Brain microvascular endothelial cell (primary cell): ENCODE measurements around the gene SLC16A11.

Experiments
- DNase-seq: peaks from one replicate; pipeline ENCODE4 v3.0.0-alpha.2; 2020
- H3K27ac ChIP-seq: fragments of 250-450 bp; sonication (Bioruptor Pico); 2 replicates; pipeline ENCODE4 v1.5.1; 2020; ENCODE audit warnings: mild to moderate bottlenecking, moderate library complexity
- H3K27me3 ChIP-seq: fragments of 250-450 bp; sonication (Bioruptor Pico); replicated peaks from 2 replicates; pipeline ENCODE4 v1.5.1; 2020; ENCODE audit warnings: mild to moderate bottlenecking
- H3K36me3 ChIP-seq: fragments of 250-450 bp; sonication (Bioruptor Pico); replicated peaks from 2 replicates; pipeline ENCODE4 v1.5.1; 2020; ENCODE audit warnings: mild to moderate bottlenecking
- H3K4me3 ChIP-seq: 2 replicates; pipeline ENCODE4 v1.5.1; 2011; ENCODE audit warnings: low read depth, mild to moderate bottlenecking, control low read depth, low read length, moderate library complexity
- CTCF ChIP-seq: IDR thresholded peaks from 2 replicates; pipeline ENCODE4 v1.5.1; 2011; ENCODE audit warnings: low read depth, mild to moderate bottlenecking, moderate library complexity, low read length, control low read depth, inconsistent platforms; ENCODE audit errors: missing control alignments
- in situ Hi-C: cut with HindIII; loops from 2 replicates; pipeline ENCODE4 v1.10.0; 2017; ENCODE audit warnings: low sequenced_read_pairs, low pct_ligation_motif_present

The SLC16A11 gene

GRCh38 chr17:7080456-7081041 lies 36.7 kb upstream of the SLC16A11 start:
- Histone ChIP-seq H3K36me3 (no peaks in the 10 kb centered on the region), H3K27ac (no peak overlapping the region), H3K4me3 (no peak overlapping the region), H3K27me3 (no peaks in the 10 kb centered on the region)
- in situ Hi-C loops: no loop called here
- TF ChIP-seq CTCF: no peak
- DNase-seq: no peak

- Histone ChIP-seq H3K27me3 (no peaks in the 10 kb centered on the region), H3K36me3 (no peaks in the 10 kb centered on the region), H3K27ac (no peak within 1 kb of the TSS), H3K4me3 (no peak within 1 kb of the TSS)
- in situ Hi-C loops: no loop called here
- no peak for TF ChIP-seq CTCF
- no peak for DNase-seq
Measured at GRCh38 chr17:7079581-7080455, 35.9 kb upstream of the SLC16A11 start, which contains the start of gene CLEC10A. CLEC10A (minus strand) TSS chr17:7080251; CDS start chr17:7078812, 1,439 bp downstream.

GRCh38 chr17:7078711-7079110 lies 34.8 kb upstream of the SLC16A11 start:
- no peak overlapping the region for H3K4me3 ChIP-seq
- in situ Hi-C loops: no loop called here
- DNase-seq: no peak

GRCh38 chr17:7077911-7078546 lies 34.1 kb upstream of the SLC16A11 start:
- Histone ChIP-seq H3K27ac (no peak overlapping the region), H3K4me3 (no peak overlapping the region), H3K27me3 (no peaks in the 10 kb centered on the region), H3K36me3 (no peaks in the 10 kb centered on the region)
- no peak for TF ChIP-seq CTCF
- in situ Hi-C loops: no loop called here
- no peak for DNase-seq

More at GRCh38 chr17:7078711-7079110, 34.8 kb upstream of the SLC16A11 start:
- no peak for TF ChIP-seq CTCF
- H3K36me3 ChIP-seq: no peaks in the 10 kb centered on the region
- H3K27ac ChIP-seq: no peak overlapping the region
- H3K27me3 ChIP-seq: no peaks in the 10 kb centered on the region

- Histone ChIP-seq H3K4me3 (no peak overlapping the region), H3K27me3 (no peaks in the 10 kb centered on the region), H3K27ac (no peak overlapping the region), H3K36me3 (no peaks in the 10 kb centered on the region)
- in situ Hi-C loops: loop anchor here (25.0 kb wide), 1 partner anchor 112 kb away; the partner anchor contains the start of gene ASGR1
- no peak for TF ChIP-seq CTCF
- no peak for DNase-seq
Measured at GRCh38 chr17:7074931-7075330, 31.0 kb upstream of the SLC16A11 start.
